ENCODE results near the gene SLITRK2. TPM values are rescaled to one million over a fixed set of nuclear protein-coding genes. Genes with fewer than 3 reads are reported as not detected.

SLITRK2 gene
- not detected for polyA plus RNA-seq (2013, experiment 1 of 4)
- not detected for polyA plus RNA-seq (2013, experiment 2 of 4)
- polyA plus RNA-seq (2013, experiment 3 of 4), result not detected
- polyA plus RNA-seq (2013, experiment 4 of 4), result not detected

- no peaks in the 10 kb centered on the region for H3K36me3 ChIP-seq (ENCODE audit: control insufficient read depth, insufficient read depth, low read length)
- H3K4me1 ChIP-seq (ENCODE audit: control insufficient read depth, insufficient read depth, low read length), result no peaks in the 10 kb centered on the region
- no peaks in the 10 kb centered on the region for H3K9me3 ChIP-seq (ENCODE audit: control insufficient read depth, low read length)
- H3K4me3 ChIP-seq (ENCODE audit: insufficient read depth, low read depth, low read length), result no peak within 1 kb of the TSS
- H3K27me3 ChIP-seq (ENCODE audit: control insufficient read depth, insufficient read depth, low read length, poor library complexity, severe bottlenecking), result peaks cover 50% of the 10 kb centered on the region
- WGBS, 2 experiments, result 41 to 42% methylated on average over 56 to 57 of the region's 60 CpGs
- no peak within 1 kb of the TSS for H3K27ac ChIP-seq (ENCODE audit: insufficient read depth, low read depth, low read length, poor library complexity, severe bottlenecking)
Observed at GRCh38 chrX:145817331-145818185, at the start of gene SLITRK2. Gene SLITRK2, plus strand, starts transcription at chrX:145817829. Its CDS starts 4,597 bp downstream, at chrX:145822426.

- Histone ChIP-seq H3K36me3 (ENCODE audit: control insufficient read depth, insufficient read depth, low read length) (no peaks in the 10 kb centered on the region), H3K4me1 (ENCODE audit: control insufficient read depth, insufficient read depth, low read length) (no peaks in the 10 kb centered on the region)
- 86 to 100% methylated on average over 1 of the region's 1 CpG for WGBS, 2 experiments
Observed at GRCh38 chrX:145773006-145773405, 44.6 kb upstream of the SLITRK2 start.

GRCh38 chrX:145792281-145792680, 25.3 kb upstream of the SLITRK2 start:
- no peaks in the 10 kb centered on the region for H3K27me3 ChIP-seq (ENCODE audit: control insufficient read depth, insufficient read depth, low read length, poor library complexity, severe bottlenecking)
- no peaks in the 10 kb centered on the region for H3K9me3 ChIP-seq (ENCODE audit: control insufficient read depth, low read length)
- H3K4me1 ChIP-seq (ENCODE audit: control insufficient read depth, insufficient read depth, low read length), result no peaks in the 10 kb centered on the region
- WGBS, 2 experiments, result 100% methylated on average over 1 of the region's 1 CpG; no CpG with 5 or more reads in 1 of the 2 experiments
- no peaks in the 10 kb centered on the region for H3K36me3 ChIP-seq (ENCODE audit: control insufficient read depth, insufficient read depth, low read length)
- no peak overlapping the region for H3K27ac ChIP-seq (ENCODE audit: insufficient read depth, low read depth, low read length, poor library complexity, severe bottlenecking)
- H3K4me3 ChIP-seq (ENCODE audit: insufficient read depth, low read depth, low read length), result no peak overlapping the region

More at GRCh38 chrX:145773006-145773405, 44.6 kb upstream of the SLITRK2 start:
- Histone ChIP-seq H3K9me3 (ENCODE audit: control insufficient read depth, low read length) (peaks cover 5% of the 10 kb centered on the region), H3K27me3 (ENCODE audit: control insufficient read depth, insufficient read depth, low read length, poor library complexity, severe bottlenecking) (no peaks in the 10 kb centered on the region), H3K27ac (ENCODE audit: insufficient read depth, low read depth, low read length, poor library complexity, severe bottlenecking) (no peak overlapping the region), H3K4me3 (ENCODE audit: insufficient read depth, low read depth, low read length) (no peak overlapping the region)

GRCh38 chrX:145803508-145803907, 14.1 kb upstream of the SLITRK2 start:
- Histone ChIP-seq H3K27me3 (ENCODE audit: control insufficient read depth, insufficient read depth, low read length, poor library complexity, severe bottlenecking) (no peaks in the 10 kb centered on the region), H3K27ac (ENCODE audit: insufficient read depth, low read depth, low read length, poor library complexity, severe bottlenecking) (no peak overlapping the region), H3K4me3 (ENCODE audit: insufficient read depth, low read depth, low read length) (no peak overlapping the region), H3K9me3 (ENCODE audit: control insufficient read depth, low read length) (peaks cover 2% of the 10 kb centered on the region), H3K36me3 (ENCODE audit: control insufficient read depth, insufficient read depth, low read length) (no peaks in the 10 kb centered on the region), H3K4me1 (ENCODE audit: control insufficient read depth, insufficient read depth, low read length) (no peaks in the 10 kb centered on the region)
- 50 to 52% methylated on average over 1 to 2 of the region's 2 CpGs for WGBS, 2 experiments

GRCh38 chrX:145813081-145813480, 4.5 kb upstream of the SLITRK2 start:
- WGBS, 2 experiments, result 83 to 84% methylated on average over 1 of the region's 1 CpG
- H3K27me3 ChIP-seq (ENCODE audit: control insufficient read depth, insufficient read depth, low read length, poor library complexity, severe bottlenecking), result peaks cover 23% of the 10 kb centered on the region
- H3K27ac ChIP-seq (ENCODE audit: insufficient read depth, low read depth, low read length, poor library complexity, severe bottlenecking), result no peak overlapping the region
- no peaks in the 10 kb centered on the region for H3K4me1 ChIP-seq (ENCODE audit: control insufficient read depth, insufficient read depth, low read length)
- no peaks in the 10 kb centered on the region for H3K36me3 ChIP-seq (ENCODE audit: control insufficient read depth, insufficient read depth, low read length)
- H3K4me3 ChIP-seq (ENCODE audit: insufficient read depth, low read depth, low read length), result no peak overlapping the region
- H3K9me3 ChIP-seq (ENCODE audit: control insufficient read depth, low read length), result no peaks in the 10 kb centered on the region

- 34 to 37% methylated on average over 10 to 17 of the region's 20 CpGs for WGBS, 2 experiments
Observed at GRCh38 chrX:145816601-145817315, 871 bp upstream of the SLITRK2 start.

GRCh38 chrX:145818186-145819113, 821 bp downstream of the SLITRK2 start:
- H3K4me1 ChIP-seq (ENCODE audit: control insufficient read depth, insufficient read depth, low read length), result no peaks in the 10 kb centered on the region
- H3K4me3 ChIP-seq (ENCODE audit: insufficient read depth, low read depth, low read length), result no peak overlapping the region
- H3K36me3 ChIP-seq (ENCODE audit: control insufficient read depth, insufficient read depth, low read length), result no peaks in the 10 kb centered on the region
- H3K27ac ChIP-seq (ENCODE audit: insufficient read depth, low read depth, low read length, poor library complexity, severe bottlenecking), result no peak overlapping the region
- peaks cover 52% of the 10 kb centered on the region for H3K27me3 ChIP-seq (ENCODE audit: control insufficient read depth, insufficient read depth, low read length, poor library complexity, severe bottlenecking)
- H3K9me3 ChIP-seq (ENCODE audit: control insufficient read depth, low read length), result no peaks in the 10 kb centered on the region
- 43 to 51% methylated on average over 70 of the region's 70 CpGs for WGBS, 2 experiments

More at GRCh38 chrX:145816601-145817315, 871 bp upstream of the SLITRK2 start:
- Histone ChIP-seq H3K4me1 (ENCODE audit: control insufficient read depth, insufficient read depth, low read length) (no peaks in the 10 kb centered on the region), H3K27ac (ENCODE audit: insufficient read depth, low read depth, low read length, poor library complexity, severe bottlenecking) (no peak overlapping the region), H3K27me3 (ENCODE audit: control insufficient read depth, insufficient read depth, low read length, poor library complexity, severe bottlenecking) (peaks cover 42% of the 10 kb centered on the region), H3K9me3 (ENCODE audit: control insufficient read depth, low read length) (no peaks in the 10 kb centered on the region), H3K4me3 (ENCODE audit: insufficient read depth, low read depth, low read length) (no peak overlapping the region), H3K36me3 (ENCODE audit: control insufficient read depth, insufficient read depth, low read length) (no peaks in the 10 kb centered on the region)

GRCh38 chrX:145820825-145821224, 3.2 kb downstream of the SLITRK2 start:
- Histone ChIP-seq H3K27me3 (ENCODE audit: control insufficient read depth, insufficient read depth, low read length, poor library complexity, severe bottlenecking) (peaks cover 51% of the 10 kb centered on the region), H3K27ac (ENCODE audit: insufficient read depth, low read depth, low read length, poor library complexity, severe bottlenecking) (no peak overlapping the region), H3K9me3 (ENCODE audit: control insufficient read depth, low read length) (no peaks in the 10 kb centered on the region), H3K36me3 (ENCODE audit: control insufficient read depth, insufficient read depth, low read length) (no peaks in the 10 kb centered on the region), H3K4me3 (ENCODE audit: insufficient read depth, low read depth, low read length) (no peak overlapping the region), H3K4me1 (ENCODE audit: control insufficient read depth, insufficient read depth, low read length) (no peaks in the 10 kb centered on the region)
- WGBS, 2 experiments, result no CpG with 5 or more reads among the region's 1 CpG

- Histone ChIP-seq H3K9me3 (ENCODE audit: control insufficient read depth, low read length) (no peaks in the 10 kb centered on the region), H3K27ac (ENCODE audit: insufficient read depth, low read depth, low read length, poor library complexity, severe bottlenecking) (no peak overlapping the region), H3K4me3 (ENCODE audit: insufficient read depth, low read depth, low read length) (no peak overlapping the region), H3K36me3 (ENCODE audit: control insufficient read depth, insufficient read depth, low read length) (no peaks in the 10 kb centered on the region), H3K27me3 (ENCODE audit: control insufficient read depth, insufficient read depth, low read length, poor library complexity, severe bottlenecking) (peaks cover 45% of the 10 kb centered on the region), H3K4me1 (ENCODE audit: control insufficient read depth, insufficient read depth, low read length) (no peaks in the 10 kb centered on the region)
- 46 to 53% methylated on average over 27 to 30 of the region's 30 CpGs for WGBS, 2 experiments
Observed at GRCh38 chrX:145821291-145821897, 3.8 kb downstream of the SLITRK2 start.
